ENCODE data around the gene TCF20. TPM values are rescaled to one million over a fixed set of nuclear protein-coding genes. Genes with fewer than 3 reads are reported as not detected.

The TCF20 gene
- total RNA-seq, 2 donors from 2014 or later = 17.8 to 19.7 TPM

DNA sequence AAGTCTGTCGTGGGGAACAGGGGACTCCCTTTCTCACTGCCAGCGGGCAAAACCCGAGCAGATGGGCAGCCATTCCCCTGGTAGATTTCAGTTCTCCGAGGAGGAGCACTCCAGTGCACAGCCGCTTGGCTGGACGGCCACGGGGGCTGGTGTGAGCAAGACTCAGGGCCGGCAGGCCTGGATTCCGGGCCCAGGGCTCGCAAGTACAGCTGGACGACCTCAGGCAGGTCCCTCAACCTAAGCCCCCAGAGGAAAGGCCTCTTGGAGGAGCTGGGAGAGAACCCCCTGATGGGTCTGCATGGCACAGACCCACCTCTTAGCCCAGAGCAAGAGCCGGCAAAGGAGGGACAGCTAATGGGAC, 31.3 kb upstream of the TCF20 start:
- DNase-seq (no peak), ATAC-seq (no peak)
- intact Hi-C loops (cut with DNase I) = no loop called here
- no peaks in the 10 kb centered on the region for H3K4me1 ChIP-seq
- TF ChIP-seq, protein P1, sequence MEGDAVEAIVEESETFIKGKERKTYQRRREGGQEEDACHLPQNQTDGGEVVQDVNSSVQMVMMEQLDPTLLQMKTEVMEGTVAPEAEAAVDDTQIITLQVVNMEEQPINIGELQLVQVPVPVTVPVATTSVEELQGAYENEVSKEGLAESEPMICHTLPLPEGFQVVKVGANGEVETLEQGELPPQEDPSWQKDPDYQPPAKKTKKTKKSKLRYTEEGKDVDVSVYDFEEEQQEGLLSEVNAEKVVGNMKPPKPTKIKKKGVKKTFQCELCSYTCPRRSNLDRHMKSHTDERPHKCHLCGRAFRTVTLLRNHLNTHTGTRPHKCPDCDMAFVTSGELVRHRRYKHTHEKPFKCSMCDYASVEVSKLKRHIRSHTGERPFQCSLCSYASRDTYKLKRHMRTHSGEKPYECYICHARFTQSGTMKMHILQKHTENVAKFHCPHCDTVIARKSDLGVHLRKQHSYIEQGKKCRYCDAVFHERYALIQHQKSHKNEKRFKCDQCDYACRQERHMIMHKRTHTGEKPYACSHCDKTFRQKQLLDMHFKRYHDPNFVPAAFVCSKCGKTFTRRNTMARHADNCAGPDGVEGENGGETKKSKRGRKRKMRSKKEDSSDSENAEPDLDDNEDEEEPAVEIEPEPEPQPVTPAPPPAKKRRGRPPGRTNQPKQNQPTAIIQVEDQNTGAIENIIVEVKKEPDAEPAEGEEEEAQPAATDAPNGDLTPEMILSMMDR (IDR thresholded peaks at IDR 0.05) = no peak
- TF ChIP-seq POLR2A (IDR thresholded peaks at IDR 0.05) = no peak
- H3K27me3 ChIP-seq = no peaks in the 10 kb centered on the region
- no peaks in the 10 kb centered on the region for H3K9me3 ChIP-seq
- no peak overlapping the region for H3K4me3 ChIP-seq
- no peak overlapping the region for H3K27ac ChIP-seq
- H3K36me3 ChIP-seq (replicated peaks in 1 of 2; ENCODE audit: insufficient read depth in 1 of 2, low read depth in 2 of 2) = no peaks in the 10 kb centered on the region
- 85 to 100% methylated on average over 1 to 8 of the region's 12 CpGs for WGBS, 2 donors

DNA sequence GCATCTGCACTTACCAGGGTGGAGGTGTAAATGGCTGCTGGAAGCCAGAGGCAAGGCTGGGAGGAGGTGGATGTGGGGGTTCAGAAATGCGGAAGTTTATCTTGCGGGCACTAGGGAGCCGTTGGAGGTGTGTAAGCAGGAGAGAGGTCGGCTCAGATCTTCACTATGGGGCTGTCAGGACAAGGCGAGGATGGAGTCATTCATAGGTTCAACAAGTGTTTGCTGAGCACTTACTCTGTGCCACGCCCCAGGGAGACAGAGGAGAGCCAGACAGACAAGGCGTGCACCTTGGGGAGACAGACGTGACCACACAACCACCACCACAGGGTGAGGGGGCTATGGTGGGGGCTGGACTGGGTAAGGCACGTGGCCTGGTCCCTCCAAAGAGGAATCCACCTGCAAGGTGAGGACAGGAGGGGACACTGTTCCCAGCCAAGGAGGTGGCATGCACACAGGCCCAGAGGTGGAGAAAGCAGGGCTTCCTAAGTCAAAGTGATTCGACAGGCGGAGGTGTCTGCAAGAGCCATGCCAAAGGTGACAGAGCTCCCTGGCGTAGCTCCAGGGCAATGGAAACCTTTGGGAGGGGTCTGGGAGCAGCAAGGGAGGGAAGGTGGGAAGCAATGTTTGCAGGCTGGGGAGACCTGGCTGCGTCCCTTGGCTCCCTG, 30.8 kb upstream of the TCF20 start:
- Histone ChIP-seq H3K27me3 (no peaks in the 10 kb centered on the region), H3K27ac (no peak overlapping the region), H3K4me3 (no peak overlapping the region), H3K36me3 (replicated peaks in 1 of 2; ENCODE audit: insufficient read depth in 1 of 2, low read depth in 2 of 2) (no peaks in the 10 kb centered on the region), H3K9me3 (no peaks in the 10 kb centered on the region), H3K4me1 (peaks cover 4% of the 10 kb centered on the region)
- 67 to 82% methylated on average over 9 to 13 of the region's 13 CpGs for WGBS, 2 donors
- no peak for TF ChIP-seq POLR2A (IDR thresholded peaks at IDR 0.05)
- TF ChIP-seq, protein P1 (IDR thresholded peaks at IDR 0.05) = no peak
- DNase-seq (no peak), ATAC-seq (no peak)
- intact Hi-C loops (cut with DNase I) = no loop called here

DNA sequence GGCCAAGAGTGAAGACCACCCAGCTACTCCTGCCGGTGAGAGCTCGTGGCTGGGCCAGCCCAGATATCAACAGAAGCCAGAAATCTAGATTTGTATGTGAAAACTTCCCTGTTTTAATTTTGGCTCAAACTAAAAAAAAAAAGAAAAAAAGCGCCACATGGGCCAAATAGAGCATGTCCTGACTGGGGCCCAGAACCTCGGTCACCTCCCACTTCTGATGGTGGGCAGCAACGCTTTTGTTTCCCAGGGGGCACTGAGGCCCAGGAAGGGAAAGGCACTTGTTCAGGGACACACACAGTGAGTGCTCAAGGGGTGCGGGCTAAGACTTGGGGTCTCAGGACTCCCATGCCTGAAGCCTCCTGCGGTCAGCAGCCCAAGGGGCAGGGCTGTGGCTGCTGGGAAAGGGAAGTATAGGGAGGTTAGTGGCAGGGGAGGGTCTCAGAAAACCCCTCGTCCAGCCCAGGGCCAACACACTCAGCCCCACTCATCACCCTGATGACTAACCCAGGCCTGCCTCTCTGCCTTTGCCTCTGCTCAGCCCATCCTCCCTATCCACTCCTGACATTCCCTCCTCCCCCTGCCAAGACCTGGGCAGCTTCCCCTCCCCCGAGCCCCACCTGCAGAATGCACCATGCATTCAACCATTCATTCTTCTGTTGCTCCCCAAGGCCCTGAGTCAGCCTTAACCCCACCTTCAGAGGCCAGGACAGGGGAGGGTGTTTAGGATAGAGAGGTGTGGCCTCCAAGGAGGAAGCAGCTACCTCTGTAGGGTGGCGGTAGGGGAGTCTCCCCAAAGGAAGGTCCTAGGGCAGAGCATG, 30.0 kb upstream of the TCF20 start:
- Histone ChIP-seq H3K27ac (no peak overlapping the region), H3K27me3 (no peaks in the 10 kb centered on the region), H3K4me3 (no peak overlapping the region), H3K9me3 (no peaks in the 10 kb centered on the region), H3K36me3 (replicated peaks in 1 of 2; ENCODE audit: insufficient read depth in 1 of 2, low read depth in 2 of 2) (no peaks in the 10 kb centered on the region), H3K4me1 (peaks cover 6% of the 10 kb centered on the region)
- 61 to 64% methylated on average over 10 of the region's 10 CpGs for WGBS, 2 donors
- DNase-seq (no peak), ATAC-seq (no peak)
- intact Hi-C loops (cut with DNase I) = no loop called here
- TF ChIP-seq POLR2A (IDR thresholded peaks at IDR 0.05) = no peak
- TF ChIP-seq, protein P1 (IDR thresholded peaks at IDR 0.05) = no peak

DNA sequence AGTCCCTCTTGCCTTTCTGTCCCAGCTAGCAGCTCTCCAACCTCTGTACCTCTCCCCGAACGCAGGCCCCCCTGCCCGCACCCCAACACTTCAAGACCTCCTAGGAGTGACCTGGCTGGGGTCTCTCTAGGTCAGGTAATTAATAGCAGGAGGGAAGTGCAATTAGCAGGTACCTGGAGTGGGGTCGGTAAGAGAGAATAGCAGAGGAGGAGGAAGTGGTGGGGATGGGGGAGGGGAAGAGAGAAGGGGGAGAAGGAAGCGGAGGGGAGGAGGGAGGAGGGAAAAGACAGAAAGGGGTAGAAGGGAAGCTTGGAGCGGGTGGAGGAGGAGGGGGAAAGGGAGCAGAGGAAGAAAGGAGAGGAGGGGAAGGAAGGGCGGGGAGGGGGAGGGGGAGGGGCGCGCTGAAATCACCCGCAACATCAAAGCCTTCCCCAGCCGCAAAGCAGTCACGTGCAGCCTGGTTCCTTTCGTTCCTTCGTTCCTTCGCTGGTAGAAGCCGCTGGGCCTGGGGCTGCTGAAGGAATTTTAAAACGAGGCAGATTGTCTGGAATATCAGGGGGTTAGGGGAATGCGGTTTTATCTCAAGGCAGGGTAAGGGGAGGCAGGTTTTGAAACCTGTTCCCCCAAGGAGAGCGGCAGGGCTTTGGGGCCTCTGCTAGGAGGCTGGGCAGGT, 29.3 kb upstream of the TCF20 start:
- TF ChIP-seq, protein P1 (IDR thresholded peaks at IDR 0.05) = no peak
- TF ChIP-seq POLR2A (IDR thresholded peaks at IDR 0.05) = no peak
- DNase-seq (peak in 1 of 4 donors; percentile 20), ATAC-seq (no peak)
- no peak overlapping the region for H3K4me3 ChIP-seq
- H3K27ac ChIP-seq = no peak overlapping the region
- 40 to 62% methylated on average over 17 to 19 of the region's 19 CpGs for WGBS, 2 donors
- intact Hi-C loops (cut with DNase I) = no loop called here
- H3K4me1 ChIP-seq = peaks cover 6% of the 10 kb centered on the region
- H3K27me3 ChIP-seq = no peaks in the 10 kb centered on the region
- H3K36me3 ChIP-seq (replicated peaks in 1 of 2; ENCODE audit: insufficient read depth in 1 of 2, low read depth in 2 of 2) = no peaks in the 10 kb centered on the region
- H3K9me3 ChIP-seq = no peaks in the 10 kb centered on the region
